H1 (cell line): ENCODE results near the gene CFD. TPM values are rescaled to one million over a fixed set of nuclear protein-coding genes. Genes with fewer than 3 reads are reported as not detected.
A peak's percentile ranks its signal among the peaks of the same experiment; 100 is the strongest.

Source experiments
- CTCF ChIA-PET: fragments of 300-600 bp; sonication (Branson Sonifier 250); formaldehyde crosslinking; loops from one replicate; lab custom pipeline; 2021; ENCODE audit not compliant: partially characterized antibody; lab: Charles Lee
- POLR2A ChIA-PET: fragments of 300-600 bp; sonication (Branson Sonifier 250); formaldehyde crosslinking; loops from one replicate; lab custom pipeline; 2021; ENCODE audit warnings: inconsistent platforms; ENCODE audit not compliant: partially characterized antibody; lab: Charles Lee
- DNase-seq, 2 experiments: peaks; one replicate each; pipeline versions ENCODE4 v3.0.0 to v3.0.0-alpha.2; 2010 to 2022; ENCODE audit warnings: low spot score in 2 of 2, low read depth in 1 of 2, mixed read lengths in 1 of 2
- FAIRE-seq: peaks from 2 replicates; lab custom pipeline; 2011; peaks lifted over from hg19 to GRCh38; lab: Jason Lieb, UNC
- H2AFZ ChIP-seq: 2 replicates; pipeline ENCODE4 v1.8.1; 2012; ENCODE audit warnings: low read length, inconsistent platforms
- H2AK5ac ChIP-seq: 2 replicates; pipeline ENCODE4 v1.6.1; 2013; ENCODE audit warnings: low read depth, low read length
- H2BK120ac ChIP-seq: replicated peaks from 2 replicates; pipeline ENCODE3; 2013; ENCODE audit warnings: low read depth, low read length, inconsistent platforms
- H2BK12ac ChIP-seq: 2 replicates; pipeline ENCODE4 v1.6.1; 2013; ENCODE audit warnings: low read depth, low read length
- H2BK15ac ChIP-seq: 2 replicates; pipeline ENCODE4 v1.6.1; 2013; ENCODE audit warnings: low read length
- H2BK20ac ChIP-seq: 2 replicates; pipeline ENCODE4 v1.6.1; 2013; ENCODE audit warnings: low read length
- H2BK5ac ChIP-seq: 2 replicates; pipeline ENCODE4 v1.6.1; 2013; ENCODE audit warnings: low read depth, low read length
- H3K14ac ChIP-seq: 2 replicates; pipeline ENCODE4 v1.6.1; 2013; ENCODE audit warnings: inconsistent platforms; ENCODE audit not compliant: insufficient read length
- H3K18ac ChIP-seq: 2 replicates; pipeline ENCODE4 v1.6.1; 2013; ENCODE audit warnings: low read length; ENCODE audit errors: extremely low read depth
- H3K23ac ChIP-seq: 2 replicates; pipeline ENCODE4 v1.6.1; 2013; ENCODE audit warnings: inconsistent platforms; ENCODE audit not compliant: insufficient read length
- H3K23me2 ChIP-seq: 2 replicates; pipeline ENCODE4 v1.6.1; 2013; ENCODE audit warnings: low read depth, low read length
- H3K27ac ChIP-seq: 2 replicates; pipeline ENCODE4 v1.6.1; 2011; ENCODE audit warnings: low read depth, low read length, inconsistent platforms
- H3K27me3 ChIP-seq, 4 experiments: replicated peaks in 1 of 4; 1 replicate in 1 of 4; 2 replicates in 3 of 4; pipeline versions ENCODE4 v1.6.1 to v1.8.1; 2011 to 2013; ENCODE audit warnings: low read length in 3 of 4, mild to moderate bottlenecking in 3 of 4, inconsistent platforms in 2 of 4, mixed read lengths in 2 of 4, moderate library complexity in 1 of 4; ENCODE audit not compliant: control insufficient read depth in 3 of 4, insufficient read depth in 3 of 4; ENCODE audit errors: extremely low read depth in 1 of 4
- H3K36me3 ChIP-seq, 4 experiments: 2 replicates each; pipeline versions ENCODE4 v1.6.1 to v1.8.1; 2011 to 2013; ENCODE audit warnings: mild to moderate bottlenecking in 4 of 4, low read length in 3 of 4, moderate library complexity in 2 of 4, control low read depth in 1 of 4, inconsistent platforms in 1 of 4; ENCODE audit not compliant: insufficient read depth in 4 of 4, control insufficient read depth in 2 of 4
- H3K4ac ChIP-seq: replicated peaks from 2 replicates; pipeline ENCODE3; 2013; ENCODE audit warnings: low read length, low read depth, mixed read lengths, inconsistent platforms; ENCODE audit not compliant: insufficient read length
- H3K4me1 ChIP-seq, 4 experiments: replicated peaks in 1 of 4; 1 replicate in 1 of 4; 2 replicates in 3 of 4; pipeline versions ENCODE4 v1.6.1 to v1.8.1; 2011 to 2013; ENCODE audit warnings: low read length in 3 of 4, inconsistent platforms in 2 of 4, mixed read lengths in 1 of 4; ENCODE audit not compliant: insufficient read depth in 4 of 4, control insufficient read depth in 3 of 4
- H3K4me2 ChIP-seq, 2 experiments: 2 replicates each; pipeline versions ENCODE4 v1.6.1 to v1.8.1; 2011 to 2013; ENCODE audit warnings: low read depth in 2 of 2, low read length in 2 of 2, control low read depth in 1 of 2, inconsistent platforms in 1 of 2, mild to moderate bottlenecking in 1 of 2; ENCODE audit not compliant: insufficient read depth in 1 of 2
- H3K4me3 ChIP-seq, 4 experiments: fragments of 200-600, 300-600 bp in 1 of 4; sonication (generic), shearing (Covaris generic), sonication (Bioruptor Twin) in 1 of 4; 2 replicates each; pipeline versions ENCODE4 v1.5.1 to v1.8.1; 2011 to 2016; ENCODE audit warnings: low read length in 4 of 4, low read depth in 3 of 4, control low read depth in 2 of 4, inconsistent platforms in 2 of 4, mild to moderate bottlenecking in 2 of 4, mixed read lengths in 1 of 4, moderate library complexity in 1 of 4; ENCODE audit not compliant: insufficient read depth in 2 of 4; ENCODE audit errors: extremely low read depth in 1 of 4
- H3K56ac ChIP-seq: replicated peaks from 2 replicates; pipeline ENCODE3; 2013; ENCODE audit warnings: low read depth, mild to moderate bottlenecking, mixed read lengths, low read length, inconsistent platforms; ENCODE audit not compliant: insufficient read length
- H3K79me1 ChIP-seq: 2 replicates; pipeline ENCODE4 v1.6.1; 2013; ENCODE audit warnings: low read depth, low read length, control low read depth
- H3K79me2 ChIP-seq, 2 experiments: 2 replicates each; pipeline versions ENCODE4 v1.6.1 to v1.8.1; 2012 to 2013; ENCODE audit warnings: low read length in 2 of 2, mild to moderate bottlenecking in 2 of 2, inconsistent platforms in 1 of 2; ENCODE audit not compliant: insufficient read depth in 2 of 2, control insufficient read depth in 1 of 2
- H3K9ac ChIP-seq, 4 experiments: replicated peaks in 1 of 4; 1 replicate in 1 of 4; 2 replicates in 3 of 4; pipeline versions ENCODE4 v1.6.1 to v1.8.1; 2011 to 2013; ENCODE audit warnings: low read depth in 3 of 4, low read length in 3 of 4, control low read depth in 2 of 4, mild to moderate bottlenecking in 2 of 4, moderate library complexity in 2 of 4, inconsistent platforms in 1 of 4; ENCODE audit errors: extremely low read depth in 1 of 4
- H3K9me3 ChIP-seq, 2 experiments: 2 replicates each; pipeline versions ENCODE4 v1.6.1 to v1.8.1; 2012 to 2013; ENCODE audit warnings: mild to moderate bottlenecking in 2 of 2, moderate library complexity in 2 of 2, control low read depth in 1 of 2, inconsistent platforms in 1 of 2, low read depth in 1 of 2, low read length in 1 of 2, mixed read lengths in 1 of 2; ENCODE audit not compliant: insufficient read depth in 2 of 2
- H4K20me1 ChIP-seq, 2 experiments: replicated peaks in 1 of 2; 2 replicates each; pipeline versions ENCODE3 to v1.8.1; 2011 to 2013; ENCODE audit warnings: inconsistent platforms in 2 of 2, low read length in 2 of 2, mild to moderate bottlenecking in 1 of 2; ENCODE audit not compliant: insufficient read depth in 2 of 2, control insufficient read depth in 1 of 2
- H4K5ac ChIP-seq: 2 replicates; pipeline ENCODE4 v1.6.1; 2013; ENCODE audit warnings: low read length, low read depth, mixed read lengths, inconsistent platforms; ENCODE audit not compliant: insufficient read length
- H4K8ac ChIP-seq: 2 replicates; pipeline ENCODE4 v1.8.0; 2013; ENCODE audit warnings: mild to moderate bottlenecking, moderate library complexity, low read length, inconsistent platforms; ENCODE audit not compliant: insufficient read depth; ENCODE audit errors: extremely low read depth
- H4K91ac ChIP-seq: replicated peaks from 2 replicates; pipeline ENCODE3; 2013; ENCODE audit warnings: low read length, mixed read lengths, inconsistent platforms; ENCODE audit not compliant: insufficient read length
- GABPA ChIP-seq: IDR thresholded peaks from 2 replicates; pipeline ENCODE4 v1.6.1; 2011; ENCODE audit warnings: mild to moderate bottlenecking, low read length, moderate library complexity, borderline replicate concordance; ENCODE audit not compliant: insufficient read depth
- NANOG ChIP-seq: IDR thresholded peaks from 2 replicates; pipeline ENCODE4 v1.6.1; 2011; ENCODE audit warnings: low read length, low read depth, mild to moderate bottlenecking, inconsistent platforms; ENCODE audit not compliant: insufficient read depth, poor library complexity, severe bottlenecking
- TBP ChIP-seq: IDR thresholded peaks from 2 replicates; pipeline ENCODE4 v1.6.1; 2011; ENCODE audit warnings: low read depth, low read length, improper control_type of control experiment
- WGBS, 2 experiments: shearing (Covaris generic) in 1 of 2; methylation state at CpG; one replicate each; pipeline versions ENCODE4 v1.1.6 to v1.1.7; 2013 to 2015; ENCODE audit warnings: low lambda C conversion rate in 2 of 2, mixed read lengths in 2 of 2, inconsistent platforms in 1 of 2, low coverage in 1 of 2, missing lambda C conversion rate in 1 of 2; ENCODE audit not compliant: insufficient replicate concordance in 2 of 2, insufficient coverage in 1 of 2, insufficient read length in 1 of 2; ENCODE audit errors: extremely low coverage in 1 of 2, missing lambda C conversion rate in 1 of 2; 5-methylcytosine and 5-hydroxymethylcytosine counted together
- polyA plus RNA-seq, 7 experiments: library from polyadenylated mRNA; depleted of rRNA in 3 of 7; stranded (reverse) in 5 of 7; unstranded in 2 of 7; fragments of >200 nt in 5 of 7; fragments of 200-250 nt in 2 of 7; gene quantifications; 1 replicate in 5 of 7; 2 replicates in 1 of 7; 4 replicates in 1 of 7; pipeline versions ENCODE4 v1.2.1 to v1.2.3, GENCODE V29; 2011 to 2013; ENCODE audit warnings: missing spikeins in 2 of 7, mixed read lengths in 2 of 7
- total RNA-seq: library from RNA; stranded (reverse); fragmentation: NEBNext Ultra II Directional; extraction: Animal tissue kit (Norgen Biotek cat#: 25700); gene quantifications from 2 replicates; pipeline ENCODE4 v1.2.1, GENCODE V29; 2021
- TF ChIP-seq, protein P1 (sequence below): IDR thresholded peaks from 2 replicates; pipeline ENCODE4 v1.6.1; 2011; ENCODE audit warnings: low read length, improper control_type of control experiment

Gene CFD
- total and polyA plus RNA-seq, 2 of the 8 experiments (the other 6 are each of a cell fraction or from before 2014, with no cell fraction given) = 1.7 to 2.8 TPM

DNA sequence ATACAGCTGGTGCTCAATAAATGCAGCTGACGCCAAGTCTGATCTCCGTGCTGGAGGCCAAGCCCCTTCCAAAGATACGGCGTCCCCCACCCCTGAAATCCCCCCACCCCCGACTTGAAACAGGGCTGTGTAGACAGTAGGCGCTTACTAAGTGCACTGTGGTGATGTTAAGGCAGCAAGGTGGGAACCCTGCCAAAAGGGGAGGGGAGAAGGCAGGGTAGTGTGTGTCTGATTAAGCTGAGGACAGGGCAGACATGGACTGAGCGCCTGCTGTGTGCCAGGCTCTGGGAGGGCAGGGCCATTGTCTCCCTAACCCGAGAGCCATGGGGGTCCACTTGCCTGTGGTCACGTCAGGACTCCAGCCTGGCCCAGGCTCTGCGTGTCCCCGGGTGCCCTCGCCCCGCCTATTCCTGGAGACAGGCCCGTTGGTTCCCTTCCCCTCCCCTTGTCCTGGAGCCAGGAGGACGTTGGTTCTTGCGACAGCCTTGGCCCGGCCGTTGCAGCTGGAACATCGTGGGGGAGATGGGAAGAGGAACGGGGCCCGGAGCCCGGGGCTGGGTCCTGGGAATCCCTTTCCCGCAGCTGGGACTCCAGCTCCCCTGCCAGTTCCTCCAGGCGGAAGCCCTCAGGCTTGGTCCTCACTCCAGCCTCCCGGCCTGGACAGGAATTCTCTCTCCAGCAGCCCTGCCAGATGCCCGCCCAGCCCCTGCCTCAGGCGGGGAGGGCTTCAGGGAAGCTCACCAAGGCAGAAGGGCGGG lies 9.1 kb upstream of the CFD start:
- Histone ChIP-seq H3K27ac (no peak overlapping the region), H3K36me3 (no peaks in the 10 kb centered on the region), H3K27me3 (0 out of 7 replicates have a peak, but pooled peaks cover 0 to 2% (median 0%) of the 10 kb centered on the region in 4 experiments), H3K79me2 (no peaks in the 10 kb centered on the region), H3K18ac (no peak overlapping the region), H4K5ac (no peak overlapping the region), H2BK20ac (no peak overlapping the region), H3K9me3 (no peaks in the 10 kb centered on the region), H2BK12ac (no peak overlapping the region), H3K56ac (no peak overlapping the region), H4K8ac (peak overlapping the region; percentile 45; the same call in 1 of the 2 replicates), H3K4me1 (no peaks in the 10 kb centered on the region), H4K91ac (no peak overlapping the region), H3K4me2 (no peak overlapping the region), H4K20me1 (no peaks in the 10 kb centered on the region), H2BK5ac (0 out of 2 replicates have a peak overlapping the region, but pooled peaks have one; percentile 18), H3K79me1 (no peaks in the 10 kb centered on the region), H3K14ac (no peak overlapping the region), H3K23ac (no peak overlapping the region), H2BK120ac (no peak overlapping the region), H2BK15ac (0 out of 2 replicates have a peak overlapping the region, but pooled peaks have one; percentile 46)
- CTCF ChIA-PET = interaction anchor here (0.7 to 1.9 kb wide), 6 partner anchors 8 to 113 kb away, joined by 3 to 8 read pairs (median 4); no protein-coding TSS in a partner anchor
- FAIRE-seq = no peak
- 74% methylated on average over 21 of the region's 28 CpGs; no CpG with 5 or more reads in 1 of the 2 experiments for WGBS, 2 experiments
- DNase-seq = no peak
- TF ChIP-seq NANOG = no peak
- peak; percentile 43; the same call in 1 of the 2 replicates for TF ChIP-seq TBP
- 0 out of 2 replicates have a peak, but pooled peaks have one; percentile 70 for TF ChIP-seq GABPA
- TF ChIP-seq, protein P1, sequence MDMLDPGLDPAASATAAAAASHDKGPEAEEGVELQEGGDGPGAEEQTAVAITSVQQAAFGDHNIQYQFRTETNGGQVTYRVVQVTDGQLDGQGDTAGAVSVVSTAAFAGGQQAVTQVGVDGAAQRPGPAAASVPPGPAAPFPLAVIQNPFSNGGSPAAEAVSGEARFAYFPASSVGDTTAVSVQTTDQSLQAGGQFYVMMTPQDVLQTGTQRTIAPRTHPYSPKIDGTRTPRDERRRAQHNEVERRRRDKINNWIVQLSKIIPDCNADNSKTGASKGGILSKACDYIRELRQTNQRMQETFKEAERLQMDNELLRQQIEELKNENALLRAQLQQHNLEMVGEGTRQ = no peak
- TF ChIP-seq, all 59 proteins: peak for 2
- H3K9ac ChIP-seq = no peak overlapping the region
- H3K23me2 ChIP-seq = no peaks in the 10 kb centered on the region
- no peak overlapping the region for H2AK5ac ChIP-seq
- no peak overlapping the region for H3K4me3 ChIP-seq
- POLR2A ChIA-PET = interaction anchor here (0.6 to 2.9 kb wide), 8 partner anchors 7 to 54 kb away, joined by 3 to 9 read pairs (median 3); partner anchors contain the start of gene PTBP1
- H2AFZ ChIP-seq = no peak overlapping the region
- H3K4ac ChIP-seq = no peak overlapping the region
